K562 (cell line): ENCODE results near the gene NAGS.

Source experiments
- JUND ChIP-seq, 2 experiments: IDR thresholded peaks; 2 replicates in 1 of 2; 3 replicates in 1 of 2; pipeline ENCODE4 v1.6.1; 2011; ENCODE audit warnings: borderline replicate concordance in 2 of 2, low read depth in 2 of 2, low read length in 2 of 2, improper control_type of control experiment in 1 of 2, missing biosample characterization in 1 of 2, missing genetic modification characterization in 1 of 2, missing genetic modification reagents in 1 of 2
- RFX5 ChIP-seq: IDR thresholded peaks from 2 replicates; pipeline ENCODE4 v1.6.1; 2011; ENCODE audit warnings: low read depth, mild to moderate bottlenecking, improper control_type of control experiment, low read length

DNA sequence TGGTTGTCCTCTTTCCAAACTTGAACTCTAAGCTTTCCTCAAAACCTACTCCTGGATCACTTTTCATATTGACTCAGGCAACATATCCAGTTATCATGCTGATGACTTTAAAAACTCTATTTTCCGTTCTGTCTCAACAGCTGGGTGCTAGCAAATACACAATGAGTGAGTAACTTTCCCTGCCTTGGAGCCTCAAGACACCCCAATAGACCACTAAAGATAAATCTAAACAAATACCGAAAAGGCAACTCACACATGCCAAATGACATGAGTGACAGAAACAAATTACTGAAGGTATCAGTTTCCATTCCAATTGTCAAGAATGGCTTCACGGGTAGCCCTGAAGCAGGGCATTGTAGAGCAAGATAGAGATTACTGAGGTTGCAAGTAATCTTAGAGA is 26.1 kb downstream of the NAGS start:
- TF ChIP-seq JUND (IDR thresholded peaks at IDR 0.05; ENCODE audit: borderline replicate concordance, low read depth, low read length) (no peak), JUND (tag; IDR thresholded peaks at IDR 0.05; ENCODE audit: borderline replicate concordance, low read depth, low read length) (no peak), RFX5 (no peak)
